ENCODE data around the gene HEY2. TPM values are rescaled to one million over a fixed set of nuclear protein-coding genes. Genes with fewer than 3 reads are reported as not detected.

HEY2 gene
- total and polyA plus RNA-seq, 10 donors: 0.59 to 3.7 (median 1.6) TPM

DNA sequence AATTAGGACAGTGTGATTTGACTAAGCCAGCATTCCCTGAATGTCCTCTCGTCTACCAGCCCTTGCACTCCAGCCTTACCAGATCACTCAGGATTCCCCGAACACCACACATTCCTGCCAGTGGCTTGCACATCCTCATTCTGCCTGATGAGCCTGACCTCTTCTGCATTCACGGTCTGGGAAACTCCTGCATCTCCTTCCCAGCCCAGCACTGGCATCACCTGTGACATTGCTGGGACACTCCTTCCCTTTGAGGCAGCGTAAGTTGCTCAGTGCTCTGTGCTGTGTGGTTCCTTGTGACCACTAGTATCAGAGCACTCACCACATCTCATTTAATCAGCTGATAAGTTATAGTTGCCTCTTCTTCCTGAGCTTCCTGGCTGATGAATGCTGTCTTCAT, 58.6 kb downstream of the HEY2 start:
- H3K9me3 ChIP-seq: no peaks in the 10 kb centered on the region
- H3K4me3 ChIP-seq: no peak overlapping the region
- TF ChIP-seq POLR2A (IDR thresholded peaks at IDR 0.05) (no peak), POLR2AphosphoS5 (IDR thresholded peaks at IDR 0.05) (peak in 1 of 3 donors; percentile 32)
- intact Hi-C loops (cut with DNase I; ENCODE audit: low total_unique reads): no loop called here
- no peaks in the 10 kb centered on the region for H3K27me3 ChIP-seq (replicated peaks in 1 of 7)
- peaks cover 21 to 100% (median 88%) of the 10 kb centered on the region in 6 donors for H3K4me1 ChIP-seq
- H3K27ac ChIP-seq: peak overlapping the region in 1 of 8 donors; percentile 9
- WGBS, 5 donors: 63 to 73% (median 66%) methylated on average over 4 of the region's 4 CpGs
- DNase-seq: no peak
- H3K36me3 ChIP-seq: peaks cover 0 to 10% (median 0%) of the 10 kb centered on the region in 6 donors

- peaks cover 0 to 10% (median 0%) of the 10 kb centered on the region in 6 donors for H3K36me3 ChIP-seq
- no peak for DNase-seq
- H3K9me3 ChIP-seq: no peaks in the 10 kb centered on the region
- intact Hi-C loops (cut with DNase I; ENCODE audit: low total_unique reads): no loop called here
- no peak for TF ChIP-seq POLR2AphosphoS5 (IDR thresholded peaks at IDR 0.05)
- TF ChIP-seq CTCF (IDR thresholded peaks at IDR 0.05 in 8 of 11, conservative IDR thresholded peaks at IDR 0.05 in 3 of 11): no peak
- no peak for TF ChIP-seq POLR2A (IDR thresholded peaks at IDR 0.05)
- peaks cover 16 to 100% (median 88%) of the 10 kb centered on the region in 6 donors for H3K4me1 ChIP-seq
- no peaks in the 10 kb centered on the region for H3K27me3 ChIP-seq (replicated peaks in 1 of 7)
- no peak overlapping the region for H3K4me3 ChIP-seq
- H3K27ac ChIP-seq: peak overlapping the region in 2 of 8 donors; percentile 3 to 9
Measured at GRCh38 chr6:125808591-125808990, 59.2 kb downstream of the HEY2 start.

GRCh38 chr6:125809570-125810170, 60.2 kb downstream of the HEY2 start:
- intact Hi-C loops (cut with DNase I; ENCODE audit: low total_unique reads): no loop called here
- Histone ChIP-seq H3K27me3 (replicated peaks in 1 of 7) (no peaks in the 10 kb centered on the region), H3K4me1 (peaks cover 19 to 100% (median 86%) of the 10 kb centered on the region in 6 donors), H3K27ac (peak overlapping the region in 3 of 8 donors; percentile 3 to 50 (median 14)), H3K9me3 (no peaks in the 10 kb centered on the region), H3K36me3 (peaks cover 0 to 10% (median 0%) of the 10 kb centered on the region in 6 donors), H3K4me3 (no peak overlapping the region)
- DNase-seq: no peak
- WGBS, 5 donors: 69 to 73% (median 72%) methylated on average over 3 of the region's 3 CpGs
- no peak for TF ChIP-seq POLR2A (IDR thresholded peaks at IDR 0.05)
- TF ChIP-seq CTCF (IDR thresholded peaks at IDR 0.05 in 8 of 11, conservative IDR thresholded peaks at IDR 0.05 in 3 of 11): no peak
- TF ChIP-seq POLR2AphosphoS5 (IDR thresholded peaks at IDR 0.05): no peak

DNA sequence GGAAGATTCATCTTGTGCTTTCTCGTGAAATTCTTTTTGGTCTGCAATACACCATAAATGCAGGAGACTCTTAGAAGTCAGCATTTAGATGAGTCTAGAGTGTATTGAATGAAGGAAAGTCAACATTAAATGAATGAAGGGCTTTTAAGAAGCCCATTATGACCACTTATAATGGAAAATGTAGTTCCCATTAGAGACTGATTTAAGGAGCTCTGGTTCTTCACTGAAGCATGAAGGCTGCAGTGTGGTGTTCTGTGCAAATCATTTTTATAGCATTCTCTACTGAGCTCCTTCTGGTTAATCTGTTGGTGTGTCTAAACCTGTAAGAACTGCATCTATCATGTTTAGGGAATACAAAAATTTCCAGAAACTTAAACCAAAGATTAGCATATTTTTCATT, 61.0 kb downstream of the HEY2 start:
- intact Hi-C loops (cut with DNase I; ENCODE audit: low total_unique reads): no loop called here
- Histone ChIP-seq H3K4me1 (peaks cover 22 to 100% (median 89%) of the 10 kb centered on the region in 6 donors), H3K4me3 (no peak overlapping the region), H3K9me3 (no peaks in the 10 kb centered on the region), H3K27ac (peak overlapping the region in 3 of 8 donors; percentile 3 to 50 (median 14)), H3K36me3 (peaks cover 0 to 10% (median 0%) of the 10 kb centered on the region in 6 donors), H3K27me3 (replicated peaks in 1 of 7) (no peaks in the 10 kb centered on the region)
- 74 to 96% (median 91%) methylated on average over 1 of the region's 1 CpG for WGBS, 5 donors
- DNase-seq: no peak
- TF ChIP-seq POLR2AphosphoS5 (IDR thresholded peaks at IDR 0.05) (no peak), CTCF (IDR thresholded peaks at IDR 0.05 in 8 of 11, conservative IDR thresholded peaks at IDR 0.05 in 3 of 11) (no peak), POLR2A (IDR thresholded peaks at IDR 0.05) (no peak)

Other genes starting within 250 kb of the HEY2 start
- 10 to 100 TPM; 27.9 to 84.3 (median 50.7) TPM for gene NCOA7, start 41.3 kb downstream of the HEY2 start, total RNA-seq
- gene NCOA7, start 41.3 kb downstream of the HEY2 start, polyA plus RNA-seq: 10 to 100 TPM; 11.8 to 18.2 (median 12.9) TPM
- 10 to 100 TPM; 13.4 to 18.6 (median 16.0) TPM for gene HINT3, start 207.1 kb downstream of the HEY2 start, total RNA-seq
- 1 to 10 TPM; 5.0 to 8.5 (median 6.3) TPM for gene HINT3, start 207.1 kb downstream of the HEY2 start, polyA plus RNA-seq
- 10 to 100 TPM; 18.4 to 37.7 (median 23.8) TPM for gene TRMT11, start 236.9 kb downstream of the HEY2 start, total RNA-seq
- 10 to 100 TPM; 10.7 to 16.5 (median 11.1) TPM for gene TRMT11, start 236.9 kb downstream of the HEY2 start, polyA plus RNA-seq